BLaER1 (cell line): ENCODE data around the gene SYNGR3.

Experiments
- H3K27ac ChIP-seq: shearing (Covaris generic); formaldehyde crosslinking; 2 replicates; pipeline ENCODE4 v1.8.1; 2022
- H3K27me3 ChIP-seq: shearing (Covaris generic); formaldehyde crosslinking; 2 replicates; pipeline ENCODE4 v1.8.1; 2022
- H3K36me3 ChIP-seq: shearing (Covaris generic); formaldehyde crosslinking; 2 replicates; pipeline ENCODE4 v1.8.1; 2022
- H3K4me1 ChIP-seq: shearing (Covaris generic); formaldehyde crosslinking; 2 replicates; pipeline ENCODE4 v1.8.1; 2022
- H3K4me2 ChIP-seq: shearing (Covaris generic); formaldehyde crosslinking; 2 replicates; pipeline ENCODE4 v1.8.1; 2022
- H3K4me3 ChIP-seq: shearing (Covaris generic); formaldehyde crosslinking; 2 replicates; pipeline ENCODE4 v1.8.1; 2022
- H3K9ac ChIP-seq: shearing (Covaris generic); formaldehyde crosslinking; 2 replicates; pipeline ENCODE4 v1.8.1; 2022
- H3K9me3 ChIP-seq: shearing (Covaris generic); formaldehyde crosslinking; 2 replicates; pipeline ENCODE4 v1.8.1; 2022
- H4K20me1 ChIP-seq: shearing (Covaris generic); formaldehyde crosslinking; 2 replicates; pipeline ENCODE4 v1.8.1; 2022
- Cebpa-rat ChIP-seq: shearing (Covaris generic); IDR thresholded peaks from 2 replicates; pipeline ENCODE4 v1.8.1; 2022

Gene SYNGR3

GRCh38 chr16:2040041-2040786 is 50.4 kb downstream of the SYNGR3 start:
- Histone ChIP-seq H3K36me3 (peaks cover 13% of the 10 kb centered on the region), H3K9me3 (no peaks in the 10 kb centered on the region), H3K27me3 (no peaks in the 10 kb centered on the region), H3K4me1 (peaks cover 98% of the 10 kb centered on the region), H3K9ac (peak overlapping the region; percentile 69; the same call in 1 of the 2 replicates), H3K4me2 (peak overlapping the region; percentile 94), H3K4me3 (0 out of 2 replicates have a peak overlapping the region, but pooled peaks have one; percentile 29), H4K20me1 (no peaks in the 10 kb centered on the region), H3K27ac (peak overlapping the region; percentile 82)
- TF ChIP-seq Cebpa-rat: no peak

- Histone ChIP-seq H3K9me3 (no peaks in the 10 kb centered on the region), H4K20me1 (no peaks in the 10 kb centered on the region), H3K36me3 (peaks cover 18% of the 10 kb centered on the region), H3K4me2 (peak overlapping the region; percentile 94), H3K4me1 (peaks cover 98% of the 10 kb centered on the region), H3K27ac (peak overlapping the region; percentile 82), H3K9ac (0 out of 2 replicates have a peak overlapping the region, but pooled peaks have one; percentile 69), H3K4me3 (no peak overlapping the region), H3K27me3 (no peaks in the 10 kb centered on the region)
- no peak for TF ChIP-seq Cebpa-rat
These were observed 51.2 kb downstream of the SYNGR3 start for GRCh38 chr16:2040787-2041522.

- Histone ChIP-seq H3K36me3 (peaks cover 11% of the 10 kb centered on the region), H3K4me1 (peaks cover 95% of the 10 kb centered on the region), H3K27ac (peak overlapping the region; percentile 82), H3K9me3 (no peaks in the 10 kb centered on the region), H3K9ac (peak overlapping the region; percentile 53), H3K4me2 (peak overlapping the region; percentile 99), H3K27me3 (no peaks in the 10 kb centered on the region), H4K20me1 (0 out of 2 replicates have a peak, but pooled peaks cover 4% of the 10 kb centered on the region), H3K4me3 (peak overlapping the region; percentile 35; the same call in 1 of the 2 replicates)
- TF ChIP-seq Cebpa-rat: no peak
These were observed 52.6 kb downstream of the SYNGR3 start for GRCh38 chr16:2042171-2042985.

DNA sequence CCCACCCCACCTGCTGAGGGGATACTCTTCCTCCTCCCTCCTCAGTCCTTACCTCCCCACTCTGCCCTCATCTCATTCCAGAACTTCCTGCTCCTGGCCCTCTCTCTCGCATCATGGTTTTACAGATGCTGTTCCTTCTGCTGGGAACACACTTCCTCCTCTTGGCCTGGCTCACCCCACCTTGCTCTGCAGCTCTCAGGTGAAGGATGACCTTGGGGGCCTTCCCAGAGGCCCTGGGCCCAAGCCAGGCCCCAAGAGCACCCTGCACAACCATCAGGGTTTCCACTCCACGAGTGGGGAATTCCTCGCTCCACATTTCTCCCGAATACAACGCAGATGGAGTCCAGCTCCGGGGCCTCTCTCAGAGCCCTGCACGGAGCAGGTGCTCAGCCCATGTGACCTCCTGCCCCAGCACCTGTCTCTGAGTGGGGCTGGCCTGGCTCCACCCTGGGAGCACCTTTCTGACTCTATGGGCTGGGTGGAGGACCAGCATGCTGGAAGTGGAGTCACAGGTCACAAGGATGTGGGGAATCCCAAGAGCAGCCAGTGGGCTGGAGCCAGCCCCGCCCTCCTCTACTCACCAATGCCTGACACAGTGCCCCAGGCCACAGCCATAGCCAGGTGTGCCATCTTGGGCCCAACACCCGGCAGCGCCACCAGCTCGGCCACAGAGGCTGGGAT is 53.4 kb downstream of the SYNGR3 start:
- Histone ChIP-seq H3K27me3 (no peaks in the 10 kb centered on the region), H3K27ac (peak overlapping the region; percentile 69), H3K9ac (no peak overlapping the region), H3K4me2 (peak overlapping the region; percentile 99), H3K9me3 (no peaks in the 10 kb centered on the region), H3K4me3 (0 out of 2 replicates have a peak overlapping the region, but pooled peaks have one; percentile 34), H3K36me3 (0 out of 2 replicates have a peak, but pooled peaks cover 7% of the 10 kb centered on the region), H3K4me1 (peaks cover 88% of the 10 kb centered on the region), H4K20me1 (0 out of 2 replicates have a peak, but pooled peaks cover 4% of the 10 kb centered on the region)
- TF ChIP-seq Cebpa-rat: no peak
